Gastrocnemius medialis (tissue), 4 donors: ENCODE results near the gene TTLL5. TPM values are rescaled to one million over a fixed set of nuclear protein-coding genes. Genes with fewer than 3 reads are reported as not detected.

Experiments
- ATAC-seq, 2 donors: fragments of 150-250 bp; one replicate each; pipeline ENCODE4 v1.9.1; 2016
- DNase-seq, 2 donors: peaks; one replicate each; pipeline ENCODE4 v3.0.0-alpha.2; 2019
- H3K27ac ChIP-seq, 4 donors: fragments of 200-600 bp; sonication (generic); 1 replicate in 1 of 4; 2 replicates in 3 of 4; pipeline ENCODE4 v1.5.1; 2016 to 2018; ENCODE audit warnings: mild to moderate bottlenecking in 2 of 4, moderate library complexity in 1 of 4
- H3K27me3 ChIP-seq, 3 donors: fragments of 200-600 bp; sonication (generic) in 2 of 3; 1 replicate in 1 of 3; 2 replicates in 2 of 3; pipeline versions ENCODE4 v1.5.1 to v1.6.0; 2016 to 2019; ENCODE audit warnings: mild to moderate bottlenecking in 1 of 3, moderate library complexity in 1 of 3
- H3K36me3 ChIP-seq, 2 donors: fragments of 200-600 bp; sonication (generic) in 1 of 2; one replicate each; pipeline ENCODE4 v1.5.1; 2017 to 2018
- H3K4me1 ChIP-seq, 2 donors: fragments of 200-600 bp; sonication (generic) in 1 of 2; one replicate each; pipeline ENCODE4 v1.5.1; 2016 to 2017; ENCODE audit warnings: mild to moderate bottlenecking in 2 of 2
- H3K4me3 ChIP-seq, 4 donors: fragments of 200-600 bp; sonication (generic) in 3 of 4; 1 replicate in 1 of 4; 2 replicates in 3 of 4; pipeline ENCODE4 v1.5.1; 2016 to 2019; ENCODE audit warnings: mild to moderate bottlenecking in 2 of 4
- H3K9me3 ChIP-seq, 3 donors: fragments of 200-600 bp; sonication (generic) in 2 of 3; 1 replicate in 1 of 3; 2 replicates in 2 of 3; pipeline ENCODE4 v1.5.1; 2016 to 2019
- CTCF ChIP-seq, 5 experiments: fragments of 450-650 bp in 3 of 5; fragments of 200-600 bp in 2 of 5; sonication (generic) in 2 of 5; IDR thresholded peaks in 4 of 5; conservative IDR thresholded peaks in 1 of 5; 1 replicate in 4 of 5; 2 replicates in 1 of 5; pipeline ENCODE4 v1.5.1; 2016 to 2019; ENCODE audit warnings: antibody characterized with exemption in 5 of 5, mild to moderate bottlenecking in 3 of 5, moderate library complexity in 3 of 5
- POLR2A ChIP-seq, 2 donors: fragments of 450-650 bp; IDR thresholded peaks; one replicate each; pipeline ENCODE4 v1.6.1; 2017; ENCODE audit warnings: antibody characterized with exemption in 2 of 2, mild to moderate bottlenecking in 2 of 2, moderate library complexity in 2 of 2
- in situ Hi-C, 4 donors: fragments of 200-750 bp; cut with MboI; loops; one replicate each; pipeline versions ENCODE4 v1.15.0 to v1.8.0; 2017; ENCODE audit warnings: low sequenced_read_pairs in 4 of 4
- intact Hi-C: fragments of 100-400 bp; cut with DNase I; formaldehyde crosslinking; loops from one replicate; pipeline ENCODE4 v1.15.1; 2023; ENCODE audit warnings: low total_unique reads
- total RNA-seq, 4 donors: library from RNA; depleted of rRNA; stranded (reverse); fragments of >200 nt; gene quantifications; one replicate each; pipeline versions ENCODE4 v1.1.0 to v1.2.3, GENCODE V29; 2016

Gene TTLL5
- total RNA-seq, 4 donors from 2014 or later = 9.1 to 36.0 (median 16.4) TPM

DNA sequence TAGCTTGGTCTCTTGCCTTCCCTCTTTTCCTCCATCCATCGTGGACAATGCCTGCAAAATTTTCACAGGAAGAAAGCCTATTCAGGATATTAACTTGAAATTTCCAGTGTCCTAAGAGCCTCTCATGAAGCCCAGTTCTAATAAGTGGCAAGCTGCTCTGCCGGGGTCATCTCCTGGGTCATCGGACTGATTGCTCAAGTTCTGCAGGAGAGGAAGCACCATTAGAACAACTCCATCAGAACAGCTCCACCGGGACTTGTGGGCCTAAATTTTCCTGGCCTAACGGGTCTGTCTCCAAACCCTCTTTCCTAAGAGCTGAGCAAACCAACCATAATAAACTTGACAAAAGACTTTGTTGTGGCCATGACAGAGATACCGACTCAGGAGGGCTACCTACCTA, 14.3 kb upstream of the TTLL5 start:
- TF ChIP-seq CTCF (IDR thresholded peaks at IDR 0.05 in 4 of 5, conservative IDR thresholded peaks at IDR 0.05 in 1 of 5) (no peak), POLR2A (IDR thresholded peaks at IDR 0.05) (no peak)
- H3K4me3 ChIP-seq = no peak overlapping the region
- no peaks in the 10 kb centered on the region for H3K27me3 ChIP-seq
- DNase-seq (peak in 1 of 2 donors; percentile 39), ATAC-seq (no peak)
- H3K36me3 ChIP-seq = peaks cover 0 to 20% of the 10 kb centered on the region in 2 donors
- peaks cover 34 to 40% of the 10 kb centered on the region in 2 donors for H3K4me1 ChIP-seq
- peak overlapping the region; percentile 79 to 88 (median 83) for H3K27ac ChIP-seq
- intact Hi-C loops = loop anchor here (5.0 to 10.0 kb wide), 2 partner anchors 222 to 394 kb away; partner anchors contain the start of gene JDP2
- H3K9me3 ChIP-seq = no peaks in the 10 kb centered on the region
- in situ Hi-C loops = no loop called here

DNA sequence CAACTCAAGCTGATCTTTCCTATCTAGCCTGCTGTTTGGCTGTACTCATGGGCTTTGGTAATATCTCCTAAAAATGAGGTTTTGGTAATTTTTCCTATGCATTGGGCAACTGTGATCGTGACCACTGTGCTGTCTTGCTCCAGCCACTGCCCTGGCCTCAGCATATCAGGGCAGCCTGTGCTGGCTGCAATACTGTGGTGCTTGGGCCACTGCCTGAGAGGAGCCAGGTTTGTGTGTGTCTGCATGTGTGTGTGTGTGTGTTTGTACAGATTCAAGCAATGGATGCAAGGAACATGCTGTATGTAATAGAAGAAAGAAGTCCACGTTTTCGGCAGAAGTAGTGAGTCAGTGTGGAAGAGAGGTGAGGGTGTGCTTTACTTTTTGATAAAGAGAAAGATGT, 13.4 kb upstream of the TTLL5 start:
- in situ Hi-C loops = no loop called here
- H3K36me3 ChIP-seq = peaks cover 0 to 27% of the 10 kb centered on the region in 2 donors

GRCh38 chr14:75648066-75648838, 12.8 kb upstream of the TTLL5 start:
- Histone ChIP-seq H3K4me3 (no peak overlapping the region), H3K4me1 (peaks cover 34 to 38% of the 10 kb centered on the region in 2 donors), H3K27me3 (no peaks in the 10 kb centered on the region), H3K36me3 (peaks cover 0 to 27% of the 10 kb centered on the region in 2 donors), H3K27ac (peak overlapping the region; percentile 79 to 88 (median 83)), H3K9me3 (no peaks in the 10 kb centered on the region)
- intact Hi-C loops (loop anchor here (1.0 to 10.0 kb wide), 3 partner anchors 70 to 396 kb away; partner anchors contain the start of genes FLVCR2 and JDP2), in situ Hi-C loops (no loop called here)
- TF ChIP-seq POLR2A (IDR thresholded peaks at IDR 0.05) (no peak), CTCF (IDR thresholded peaks at IDR 0.05 in 4 of 5, conservative IDR thresholded peaks at IDR 0.05 in 1 of 5) (no peak)
- ATAC-seq = peak; percentile 90 to 97
- peak; percentile 79 to 90 for DNase-seq

More for the DNA sequence above, 13.4 kb upstream of the TTLL5 start:
- no peaks in the 10 kb centered on the region for H3K9me3 ChIP-seq
- DNase-seq (peak in 1 of 2 donors; percentile 42), ATAC-seq (peak in 1 of 2 donors; percentile 20)
- peak overlapping the region; percentile 79 to 88 (median 83) for H3K27ac ChIP-seq
- intact Hi-C loops = loop anchor here (1.0 to 10.0 kb wide), 3 partner anchors 69 to 395 kb away; partner anchors contain the start of genes FLVCR2 and JDP2
- no peak overlapping the region for H3K4me3 ChIP-seq
- TF ChIP-seq POLR2A (IDR thresholded peaks at IDR 0.05) (no peak), CTCF (IDR thresholded peaks at IDR 0.05 in 4 of 5, conservative IDR thresholded peaks at IDR 0.05 in 1 of 5) (no peak)
- H3K27me3 ChIP-seq = no peaks in the 10 kb centered on the region
- H3K4me1 ChIP-seq = peaks cover 34 to 40% of the 10 kb centered on the region in 2 donors

GRCh38 chr14:75649337-75649736, 11.7 kb upstream of the TTLL5 start:
- intact Hi-C loops = loop anchor here (5.0 to 10.0 kb wide), 2 partner anchors 225 to 397 kb away; partner anchors contain the start of gene JDP2
- H3K36me3 ChIP-seq = peaks cover 0 to 27% of the 10 kb centered on the region in 2 donors
- ATAC-seq = no peak
- no peak for DNase-seq
- H3K27ac ChIP-seq = peak overlapping the region; percentile 79 to 88 (median 83)
- no peak for TF ChIP-seq CTCF (IDR thresholded peaks at IDR 0.05 in 4 of 5, conservative IDR thresholded peaks at IDR 0.05 in 1 of 5)
- no peak for TF ChIP-seq POLR2A (IDR thresholded peaks at IDR 0.05)
- no peaks in the 10 kb centered on the region for H3K27me3 ChIP-seq
- H3K9me3 ChIP-seq = no peaks in the 10 kb centered on the region
- in situ Hi-C loops = no loop called here
- peaks cover 31 to 37% of the 10 kb centered on the region in 2 donors for H3K4me1 ChIP-seq
- no peak overlapping the region for H3K4me3 ChIP-seq
